Activated CD8-positive, alpha-beta T cell treated with anti-CD3 and anti-CD28 coated beads for 36 hours (primary cell): Measurements from ENCODE around the gene MYO10. TPM values are rescaled to one million over a fixed set of nuclear protein-coding genes. Genes with fewer than 3 reads are reported as not detected.
A peak's percentile ranks its signal among the peaks of the same experiment; 100 is the strongest.

ENCODE experiments used
- ATAC-seq: fragments of 200-7000 bp; cut with Tn5 transposase; one replicate; pipeline ENCODE4 v1.10.0; 2021; ENCODE audit warnings: mild to moderate bottlenecking, moderate library complexity
- CTCF ChIA-PET: fragments of 350-600 bp; sonication (Branson Sonifier 250); formaldehyde crosslinking; loops from one replicate; lab custom pipeline; 2021; ENCODE audit warnings: antibody characterized with exemption; lab: Charles Lee
- POLR2A ChIA-PET: fragments of 350-600 bp; sonication (Branson Sonifier 250); formaldehyde crosslinking; loops from one replicate; lab custom pipeline; 2021; ENCODE audit warnings: antibody characterized with exemption; lab: Charles Lee
- DNase-seq: peaks from one replicate; pipeline ENCODE4 v3.0.0-alpha.2; 2020
- H3K27ac Mint-ChIP-seq: one replicate; pipeline ENCODE4 v1.8.0; 2021; ENCODE audit warnings: mild to moderate bottlenecking, mixed read lengths
- H3K27me3 Mint-ChIP-seq: one replicate; pipeline ENCODE4 v1.8.0; 2021; ENCODE audit warnings: mixed read lengths
- H3K36me3 Mint-ChIP-seq: one replicate; pipeline ENCODE4 v1.8.0; 2021; ENCODE audit warnings: low read depth, mixed read lengths
- H3K4me1 Mint-ChIP-seq: one replicate; pipeline ENCODE4 v1.8.0; 2021; ENCODE audit warnings: low read depth, mixed read lengths
- H3K4me3 Mint-ChIP-seq: one replicate; pipeline ENCODE4 v1.8.0; 2021; ENCODE audit warnings: mild to moderate bottlenecking, moderate library complexity, mixed read lengths
- H3K9me3 Mint-ChIP-seq: one replicate; pipeline ENCODE4 v1.8.0; 2021; ENCODE audit warnings: mixed read lengths
- CTCF ChIP-seq: fragments of 200-600 bp; IDR thresholded peaks from one replicate; pipeline ENCODE4 v1.8.0; 2022; ENCODE audit warnings: antibody characterized with exemption, mild to moderate bottlenecking
- intact Hi-C: fragments of 100-400 bp; cut with micrococcal nuclease; formaldehyde crosslinking; loops from one replicate; pipeline ENCODE4 v1.10.0; 2022
- total RNA-seq, 2 experiments: library from RNA; stranded (reverse); gene quantifications; one replicate each; pipeline ENCODE4 v1.2.3, GENCODE V29; 2021

Gene MYO10
- total RNA-seq, 2 experiments from 2014 or later = 0.09 TPM; not detected in 1

- intact Hi-C loops = loop anchor here (2.0 kb wide), 1 partner anchor 178 kb away; no protein-coding TSS in a partner anchor
- Mint-ChIP-seq H3K9me3 (no peaks in the 10 kb centered on the region), H3K27me3 (no peaks in the 10 kb centered on the region), H3K27ac (no peak overlapping the region), H3K36me3 (no peaks in the 10 kb centered on the region), H3K4me1 (peaks cover 5% of the 10 kb centered on the region), H3K4me3 (no peak overlapping the region)
- DNase-seq (peak; percentile 51), ATAC-seq (peak; percentile 34)
- peak; percentile 60 for TF ChIP-seq CTCF
- CTCF ChIA-PET = interaction anchor here (0.8 to 3.2 kb wide), 25 partner anchors 9 to 506 kb away, joined by 3 to 16 read pairs (median 4); partner anchors contain the start of gene RETREG1
- POLR2A ChIA-PET = no interaction called here
Measured at GRCh38 chr5:16666883-16667398, 269.1 kb downstream of the MYO10 start.

GRCh38 chr5:16666130-16666882 is 269.8 kb downstream of the MYO10 start:
- H3K27me3 Mint-ChIP-seq = no peaks in the 10 kb centered on the region
- TF ChIP-seq CTCF = no peak
- intact Hi-C loops = loop anchor here (2.0 kb wide), 1 partner anchor 178 kb away; no protein-coding TSS in a partner anchor
- DNase-seq = no peak
- H3K27ac Mint-ChIP-seq = no peak overlapping the region
- H3K9me3 Mint-ChIP-seq = no peaks in the 10 kb centered on the region
- peak; percentile 17 for ATAC-seq
- no peak overlapping the region for H3K4me3 Mint-ChIP-seq
- CTCF ChIA-PET = interaction anchor here (0.7 to 3.2 kb wide), 28 partner anchors 10 to 505 kb away, joined by 3 to 16 read pairs (median 4); partner anchors contain the start of gene RETREG1
- H3K36me3 Mint-ChIP-seq = no peaks in the 10 kb centered on the region
- peaks cover 5% of the 10 kb centered on the region for H3K4me1 Mint-ChIP-seq
- POLR2A ChIA-PET = no interaction called here

GRCh38 chr5:16665601-16666000 is 270.5 kb downstream of the MYO10 start:
- no peaks in the 10 kb centered on the region for H3K9me3 Mint-ChIP-seq
- ATAC-seq (no peak), DNase-seq (no peak)
- H3K4me3 Mint-ChIP-seq = no peak overlapping the region
- no peak overlapping the region for H3K27ac Mint-ChIP-seq
- ChIA-PET POLR2A (no interaction called here), CTCF (interaction anchor here (1.0 to 3.2 kb wide), 9 partner anchors 9 to 505 kb away, joined by 3 to 16 read pairs (median 5); no protein-coding TSS in a partner anchor)
- no peaks in the 10 kb centered on the region for H3K27me3 Mint-ChIP-seq
- peaks cover 5% of the 10 kb centered on the region for H3K4me1 Mint-ChIP-seq
- no peak for TF ChIP-seq CTCF
- intact Hi-C loops = no loop called here
- no peaks in the 10 kb centered on the region for H3K36me3 Mint-ChIP-seq

GRCh38 chr5:16664368-16664767 is 271.7 kb downstream of the MYO10 start:
- no peak overlapping the region for H3K27ac Mint-ChIP-seq
- no peaks in the 10 kb centered on the region for H3K27me3 Mint-ChIP-seq
- POLR2A ChIA-PET = interaction anchor here (1.1 kb wide), 1 partner anchor 186 kb away, joined by 4 read pairs; no protein-coding TSS in a partner anchor
- no peak for TF ChIP-seq CTCF
- DNase-seq (no peak), ATAC-seq (no peak)
- intact Hi-C loops = no loop called here
- no peaks in the 10 kb centered on the region for H3K36me3 Mint-ChIP-seq
- no peak overlapping the region for H3K4me3 Mint-ChIP-seq
- no peaks in the 10 kb centered on the region for H3K9me3 Mint-ChIP-seq
- CTCF ChIA-PET = interaction anchor here (1.0 to 1.7 kb wide), 2 partner anchors 20 to 503 kb away, joined by 3 to 5 read pairs; no protein-coding TSS in a partner anchor
- H3K4me1 Mint-ChIP-seq = peaks cover 5% of the 10 kb centered on the region
